ENCODE results near the gene FAM107A.

Gene FAM107A

GRCh38 chr3:58556001-58556400 lies 21.2 kb downstream of the FAM107A start:
- no peak overlapping the region for H3K4me3 ChIP-seq (replicated peaks; ENCODE audit: low read depth, low read length)
- DNase-seq (ENCODE audit: low read depth): no peak
- no peak for TF ChIP-seq CTCF (IDR thresholded peaks at IDR 0.05; ENCODE audit: low read length, missing control alignments)

GRCh38 chr3:58555203-58555602 lies 22.0 kb downstream of the FAM107A start:
- TF ChIP-seq CTCF (IDR thresholded peaks at IDR 0.05; ENCODE audit: low read length, missing control alignments): no peak
- DNase-seq (ENCODE audit: low read depth): no peak
- H3K4me3 ChIP-seq (replicated peaks; ENCODE audit: low read depth, low read length): no peak overlapping the region

- no peak overlapping the region for H3K4me3 ChIP-seq (replicated peaks; ENCODE audit: low read depth, low read length)
- TF ChIP-seq CTCF (IDR thresholded peaks at IDR 0.05; ENCODE audit: low read length, missing control alignments): no peak
- no peak for DNase-seq (ENCODE audit: low read depth)
Observed at GRCh38 chr3:58553003-58553402, 24.2 kb downstream of the FAM107A start.

- no peak overlapping the region for H3K4me3 ChIP-seq (replicated peaks; ENCODE audit: low read depth, low read length)
- DNase-seq (ENCODE audit: low read depth): peak; percentile 69
- no peak for TF ChIP-seq CTCF (IDR thresholded peaks at IDR 0.05; ENCODE audit: low read length, missing control alignments)
Observed at GRCh38 chr3:58551636-58552180, 25.5 kb downstream of the FAM107A start.

- no peak for TF ChIP-seq CTCF (IDR thresholded peaks at IDR 0.05; ENCODE audit: low read length, missing control alignments)
- H3K4me3 ChIP-seq (replicated peaks; ENCODE audit: low read depth, low read length): no peak overlapping the region
- no peak for DNase-seq (ENCODE audit: low read depth)
Observed at GRCh38 chr3:58544541-58544940, 32.6 kb downstream of the FAM107A start.

GRCh38 chr3:58540176-58540858 lies 36.9 kb downstream of the FAM107A start:
- no peak overlapping the region for H3K4me3 ChIP-seq (replicated peaks; ENCODE audit: low read depth, low read length)
- no peak for TF ChIP-seq CTCF (IDR thresholded peaks at IDR 0.05; ENCODE audit: low read length, missing control alignments)

GRCh38 chr3:58539626-58540025 lies 37.6 kb downstream of the FAM107A start:
- H3K4me3 ChIP-seq (replicated peaks; ENCODE audit: low read depth, low read length): no peak overlapping the region
- no peak for DNase-seq (ENCODE audit: low read depth)
- TF ChIP-seq CTCF (IDR thresholded peaks at IDR 0.05; ENCODE audit: low read length, missing control alignments): no peak

More at GRCh38 chr3:58540176-58540858, 36.9 kb downstream of the FAM107A start:
- no peak for DNase-seq (ENCODE audit: low read depth)
